ENCODE data around the gene SORCS2.

SORCS2 gene

DNA sequence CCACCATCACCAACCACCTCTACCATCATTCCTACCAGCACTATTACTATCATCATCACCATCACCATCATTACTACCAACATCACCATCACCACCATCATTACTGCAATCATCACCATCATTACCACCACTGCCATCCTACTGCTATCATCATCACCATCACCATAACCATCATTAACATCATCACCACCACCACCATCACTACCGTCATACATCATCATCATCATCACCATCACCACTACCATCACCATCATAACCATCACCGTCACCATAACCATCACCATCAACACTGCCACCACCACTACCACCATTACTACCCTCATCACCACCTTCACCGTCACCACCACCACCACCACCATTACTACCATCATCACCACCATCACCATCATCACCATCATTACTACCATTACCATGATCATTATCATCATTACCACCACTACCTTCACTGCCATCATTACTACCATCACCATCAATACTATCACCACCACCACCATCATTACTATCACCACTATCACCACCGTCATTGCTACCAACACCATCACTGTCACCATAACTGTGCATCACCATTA lies 170.6 kb downstream of the SORCS2 start:
- Histone ChIP-seq H3K9ac (ENCODE audit: low read depth, low read length) (no peak overlapping the region), H3K9me3 (ENCODE audit: control insufficient read depth, insufficient read depth, low read length) (no peaks in the 10 kb centered on the region), H3K4me1 (ENCODE audit: insufficient read depth, low read length) (0 out of 2 replicates have a peak, but pooled peaks cover 2% of the 10 kb centered on the region), H3K36me3 (ENCODE audit: insufficient read depth, low read length) (no peaks in the 10 kb centered on the region)

DNA sequence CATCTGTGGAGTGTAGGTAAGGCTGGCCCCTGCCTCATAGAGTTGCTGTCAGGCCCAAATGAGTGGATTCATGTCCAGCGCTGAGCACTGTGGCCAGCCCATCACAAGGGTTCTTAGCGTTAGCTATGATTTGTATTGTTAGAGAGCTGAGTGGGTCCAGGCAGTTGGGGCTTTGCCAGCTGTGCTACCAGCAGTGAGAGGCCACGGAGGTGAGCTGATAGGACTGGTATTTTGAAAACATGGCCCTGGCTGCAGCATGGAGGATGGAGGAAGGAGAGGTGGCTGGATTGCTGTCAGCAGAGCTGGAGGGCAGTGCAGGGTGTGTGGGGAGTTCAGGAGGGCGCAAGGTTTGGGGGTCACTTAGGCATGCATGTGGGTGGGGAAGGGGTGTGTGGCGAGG lies 172.6 kb downstream of the SORCS2 start:
- Histone ChIP-seq H3K4me1 (ENCODE audit: insufficient read depth, low read length) (0 out of 2 replicates have a peak, but pooled peaks cover 2% of the 10 kb centered on the region), H3K9ac (ENCODE audit: low read depth, low read length) (no peak overlapping the region), H3K9me3 (ENCODE audit: control insufficient read depth, insufficient read depth, low read length) (no peaks in the 10 kb centered on the region)

DNA sequence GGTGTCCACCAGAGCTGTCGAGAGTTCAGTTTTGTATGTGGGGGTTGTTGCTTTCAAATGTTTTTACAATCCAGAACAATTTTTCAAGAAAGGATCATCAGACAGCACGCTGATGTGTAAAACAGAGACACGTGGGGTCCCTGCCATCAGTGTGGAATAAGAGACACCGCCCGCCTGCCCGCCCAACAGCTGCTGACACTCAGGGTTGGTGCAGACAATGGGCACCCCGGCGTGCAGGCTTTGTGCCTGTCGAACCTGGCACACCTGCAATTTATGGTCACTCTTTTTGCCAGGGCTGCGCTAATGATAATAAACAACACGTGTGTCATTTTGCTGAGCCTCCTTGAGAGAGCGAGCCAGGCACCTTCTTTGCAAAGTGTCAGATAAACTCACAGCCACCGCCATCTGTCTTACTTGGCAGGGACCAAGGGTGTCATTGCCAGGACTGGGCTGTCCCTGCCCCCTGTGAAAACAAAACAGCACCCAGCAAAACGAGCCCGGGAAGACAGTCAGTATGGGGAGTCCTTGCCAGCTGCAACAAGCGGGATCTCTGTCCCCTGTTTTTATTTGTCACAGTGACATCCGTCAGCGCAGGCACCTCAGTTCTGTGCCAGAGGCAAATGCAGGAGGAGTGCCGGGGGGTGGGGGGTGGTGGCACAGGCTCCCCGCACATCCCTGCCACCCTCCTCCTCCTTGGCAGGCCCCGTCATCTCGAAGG lies 173.3 kb downstream of the SORCS2 start:
- no peaks in the 10 kb centered on the region for H3K9me3 ChIP-seq (ENCODE audit: control insufficient read depth, insufficient read depth, low read length)
- H3K4me1 ChIP-seq (ENCODE audit: insufficient read depth, low read length), result 0 out of 2 replicates have a peak, but pooled peaks cover 2% of the 10 kb centered on the region
- H3K9ac ChIP-seq (ENCODE audit: low read depth, low read length), result no peak overlapping the region
- H3K36me3 ChIP-seq (ENCODE audit: insufficient read depth, low read length), result no peaks in the 10 kb centered on the region

More for the DNA sequence above, 172.6 kb downstream of the SORCS2 start:
- H3K36me3 ChIP-seq (ENCODE audit: insufficient read depth, low read length), result no peaks in the 10 kb centered on the region

DNA sequence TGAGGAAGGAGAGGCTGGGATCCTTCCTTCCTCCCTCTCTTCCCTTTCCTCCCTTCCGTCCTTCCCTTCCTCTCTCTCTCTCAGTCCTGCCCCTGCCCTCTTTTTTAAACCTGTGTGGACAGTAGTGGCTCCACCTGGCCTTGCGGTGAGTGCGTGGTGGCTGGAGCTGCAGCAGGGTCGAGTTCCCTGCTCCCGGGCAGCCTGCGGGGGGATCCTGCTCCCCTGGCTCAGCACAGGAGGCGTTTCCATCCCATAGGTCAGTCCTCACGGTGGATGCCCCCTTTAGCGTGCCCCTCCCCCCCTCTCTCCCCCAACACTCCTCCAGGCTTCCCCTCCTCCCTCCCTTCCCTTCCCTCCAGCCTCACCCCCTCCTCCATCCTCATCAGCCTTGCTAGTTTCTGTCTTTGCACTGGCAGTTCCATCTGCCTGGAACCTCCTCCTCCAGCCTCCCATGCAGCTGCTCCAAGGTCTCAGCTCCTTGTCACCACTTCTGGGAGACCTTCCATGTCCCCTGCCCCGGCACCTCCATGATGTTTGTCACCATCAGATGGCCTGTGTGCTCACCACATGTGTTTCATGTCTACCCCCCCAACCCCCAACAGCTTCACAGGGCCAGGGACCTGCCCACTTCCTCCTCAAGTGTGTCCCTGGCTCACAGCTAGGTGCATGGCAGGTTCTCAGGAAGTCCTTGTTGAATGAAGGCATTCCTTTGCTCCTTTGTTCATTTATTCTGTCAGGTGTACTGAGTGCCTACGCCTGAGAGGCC lies 174.0 kb downstream of the SORCS2 start:
- H3K36me3 ChIP-seq (ENCODE audit: insufficient read depth, low read length), result no peaks in the 10 kb centered on the region
- H3K9ac ChIP-seq (ENCODE audit: low read depth, low read length), result no peak overlapping the region
- H3K9me3 ChIP-seq (ENCODE audit: control insufficient read depth, insufficient read depth, low read length), result no peaks in the 10 kb centered on the region
- 0 out of 2 replicates have a peak, but pooled peaks cover 2% of the 10 kb centered on the region for H3K4me1 ChIP-seq (ENCODE audit: insufficient read depth, low read length)

DNA sequence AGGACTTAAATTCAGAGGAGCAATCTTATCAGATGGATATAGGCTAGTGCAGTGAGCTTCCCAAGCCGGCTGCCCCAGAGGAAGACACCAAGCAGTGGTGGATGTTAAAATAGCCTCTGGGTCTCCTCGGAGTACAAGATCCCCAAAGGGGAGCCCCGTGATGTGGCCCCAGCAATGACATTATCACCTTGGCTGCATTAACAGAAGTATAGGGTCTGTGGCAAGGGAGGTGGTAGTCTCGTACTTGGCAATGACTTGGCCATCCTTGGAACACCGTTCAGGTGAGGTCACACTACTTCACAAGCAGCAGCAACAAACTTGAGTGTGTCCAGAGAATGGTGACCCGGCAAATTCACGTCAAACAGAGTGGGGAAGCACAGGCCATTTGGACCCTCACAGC lies 174.6 kb downstream of the SORCS2 start:
- Histone ChIP-seq H3K36me3 (ENCODE audit: insufficient read depth, low read length) (no peaks in the 10 kb centered on the region), H3K9ac (ENCODE audit: low read depth, low read length) (no peak overlapping the region), H3K4me1 (ENCODE audit: insufficient read depth, low read length) (0 out of 2 replicates have a peak, but pooled peaks cover 2% of the 10 kb centered on the region), H3K9me3 (ENCODE audit: control insufficient read depth, insufficient read depth, low read length) (no peaks in the 10 kb centered on the region)

DNA sequence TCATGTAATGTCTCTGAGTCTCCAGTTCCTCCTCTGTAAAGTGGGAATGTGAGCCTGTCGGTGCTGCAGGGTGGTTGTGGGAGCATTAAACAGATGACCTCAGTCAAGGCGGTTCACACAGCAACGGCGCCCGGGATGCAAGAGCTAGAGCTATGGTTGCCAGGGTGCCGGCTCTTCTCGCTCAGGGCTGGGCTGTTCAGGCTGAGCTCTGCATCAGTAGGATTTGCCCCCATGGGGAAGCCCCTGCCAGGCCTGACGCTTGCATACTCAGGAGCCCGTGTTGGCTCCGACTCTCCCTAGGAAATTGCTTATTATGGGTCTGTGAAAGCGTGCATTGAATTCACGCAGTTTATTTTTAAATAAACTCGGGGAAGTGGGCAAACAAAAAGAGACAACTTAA lies 175.1 kb downstream of the SORCS2 start:
- Histone ChIP-seq H3K9ac (ENCODE audit: low read depth, low read length) (no peak overlapping the region), H3K4me1 (ENCODE audit: insufficient read depth, low read length) (0 out of 2 replicates have a peak, but pooled peaks cover 2% of the 10 kb centered on the region), H3K36me3 (ENCODE audit: insufficient read depth, low read length) (no peaks in the 10 kb centered on the region), H3K9me3 (ENCODE audit: control insufficient read depth, insufficient read depth, low read length) (no peaks in the 10 kb centered on the region)

DNA sequence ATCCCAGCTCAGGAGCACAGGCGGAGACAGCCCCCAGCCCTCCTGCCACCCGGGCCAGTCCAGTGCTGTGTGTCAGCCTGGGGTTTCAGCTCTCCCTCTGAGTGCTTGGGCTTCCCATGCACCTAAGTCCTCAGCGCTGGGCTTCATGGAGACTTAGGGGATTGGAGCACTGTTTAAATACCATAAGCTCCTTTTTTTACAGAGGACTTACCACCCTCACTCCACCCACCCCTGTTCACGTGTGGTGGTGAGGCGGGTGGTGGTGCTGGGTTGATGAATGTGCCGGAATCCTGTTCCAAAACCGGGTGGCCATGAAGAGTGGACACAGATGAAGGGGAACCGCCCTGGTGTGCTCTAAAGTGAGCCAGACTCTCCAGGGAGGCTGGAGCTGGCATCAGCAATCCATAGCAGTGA lies 175.5 kb downstream of the SORCS2 start:
- Histone ChIP-seq H3K4me1 (ENCODE audit: insufficient read depth, low read length) (0 out of 2 replicates have a peak, but pooled peaks cover 2% of the 10 kb centered on the region), H3K9ac (ENCODE audit: low read depth, low read length) (no peak overlapping the region), H3K9me3 (ENCODE audit: control insufficient read depth, insufficient read depth, low read length) (no peaks in the 10 kb centered on the region), H3K36me3 (ENCODE audit: insufficient read depth, low read length) (no peaks in the 10 kb centered on the region)

DNA sequence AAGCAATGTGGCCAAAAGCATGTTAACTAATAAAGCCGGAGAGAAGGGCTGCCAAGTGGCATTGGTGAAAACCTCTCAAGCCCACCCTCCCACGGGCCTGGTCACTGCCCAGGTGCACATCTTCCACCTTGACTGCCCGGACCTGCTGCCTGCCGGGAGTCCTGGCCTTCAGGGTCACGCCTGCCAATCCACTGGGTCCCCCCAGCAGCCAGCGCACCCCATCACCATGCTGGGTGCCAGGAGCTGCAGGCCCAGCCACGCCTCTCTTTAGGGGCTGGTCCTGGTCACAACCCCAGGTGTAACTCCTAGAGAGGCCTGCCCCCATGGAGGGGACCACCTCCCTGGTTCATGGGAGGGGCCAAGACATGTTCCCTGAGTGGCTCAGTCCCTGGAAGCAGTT lies 176.0 kb downstream of the SORCS2 start:
- Histone ChIP-seq H3K9me3 (ENCODE audit: control insufficient read depth, insufficient read depth, low read length) (no peaks in the 10 kb centered on the region), H3K9ac (ENCODE audit: low read depth, low read length) (no peak overlapping the region), H3K36me3 (ENCODE audit: insufficient read depth, low read length) (no peaks in the 10 kb centered on the region), H3K4me1 (ENCODE audit: insufficient read depth, low read length) (0 out of 2 replicates have a peak, but pooled peaks cover 2% of the 10 kb centered on the region)

DNA sequence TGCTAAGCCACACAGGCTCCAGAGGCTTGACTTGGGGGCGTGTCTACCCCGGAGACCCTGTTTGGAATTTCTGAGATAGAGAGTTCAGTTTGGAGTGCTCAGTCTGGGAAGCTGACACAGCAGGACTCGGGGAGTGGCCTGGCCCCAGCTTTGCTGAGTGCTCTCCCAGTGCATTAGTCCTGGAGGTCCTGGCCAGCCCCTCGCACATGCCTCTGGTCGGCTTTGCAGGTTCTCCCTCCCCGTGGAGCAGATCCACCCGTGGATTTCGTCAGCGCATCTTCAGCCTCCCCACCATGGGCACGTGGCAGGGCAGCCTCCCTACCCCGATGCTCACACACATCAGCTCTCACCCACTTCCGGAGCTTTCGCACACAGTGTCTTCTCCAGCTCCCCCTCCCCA lies 177.2 kb downstream of the SORCS2 start:
- H3K9ac ChIP-seq (ENCODE audit: low read depth, low read length), result no peak overlapping the region
- H3K9me3 ChIP-seq (ENCODE audit: control insufficient read depth, insufficient read depth, low read length), result no peaks in the 10 kb centered on the region
- 0 out of 2 replicates have a peak, but pooled peaks cover 2% of the 10 kb centered on the region for H3K4me1 ChIP-seq (ENCODE audit: insufficient read depth, low read length)
- H3K36me3 ChIP-seq (ENCODE audit: insufficient read depth, low read length), result no peaks in the 10 kb centered on the region

DNA sequence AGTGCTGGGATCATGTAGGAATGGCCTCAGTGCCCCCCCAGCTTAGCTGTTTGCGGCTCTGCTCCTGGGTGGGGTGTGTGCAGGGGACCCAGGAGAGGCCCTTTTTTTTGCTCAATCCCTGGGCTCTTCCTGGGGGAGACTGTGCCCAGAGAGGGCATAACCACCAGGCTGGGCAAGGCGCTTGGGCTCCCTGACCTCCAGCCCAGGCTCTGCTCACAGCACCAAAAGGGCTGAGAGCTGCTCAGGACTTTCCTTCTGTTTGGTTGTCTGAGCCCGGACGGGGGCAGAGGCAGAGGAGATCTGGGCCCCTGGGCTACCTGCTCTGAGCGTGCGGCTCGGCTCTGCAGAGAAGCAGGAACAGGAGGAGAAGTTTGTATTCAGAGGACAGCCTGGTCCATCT lies 177.7 kb downstream of the SORCS2 start:
- no peak overlapping the region for H3K9ac ChIP-seq (ENCODE audit: low read depth, low read length)

DNA sequence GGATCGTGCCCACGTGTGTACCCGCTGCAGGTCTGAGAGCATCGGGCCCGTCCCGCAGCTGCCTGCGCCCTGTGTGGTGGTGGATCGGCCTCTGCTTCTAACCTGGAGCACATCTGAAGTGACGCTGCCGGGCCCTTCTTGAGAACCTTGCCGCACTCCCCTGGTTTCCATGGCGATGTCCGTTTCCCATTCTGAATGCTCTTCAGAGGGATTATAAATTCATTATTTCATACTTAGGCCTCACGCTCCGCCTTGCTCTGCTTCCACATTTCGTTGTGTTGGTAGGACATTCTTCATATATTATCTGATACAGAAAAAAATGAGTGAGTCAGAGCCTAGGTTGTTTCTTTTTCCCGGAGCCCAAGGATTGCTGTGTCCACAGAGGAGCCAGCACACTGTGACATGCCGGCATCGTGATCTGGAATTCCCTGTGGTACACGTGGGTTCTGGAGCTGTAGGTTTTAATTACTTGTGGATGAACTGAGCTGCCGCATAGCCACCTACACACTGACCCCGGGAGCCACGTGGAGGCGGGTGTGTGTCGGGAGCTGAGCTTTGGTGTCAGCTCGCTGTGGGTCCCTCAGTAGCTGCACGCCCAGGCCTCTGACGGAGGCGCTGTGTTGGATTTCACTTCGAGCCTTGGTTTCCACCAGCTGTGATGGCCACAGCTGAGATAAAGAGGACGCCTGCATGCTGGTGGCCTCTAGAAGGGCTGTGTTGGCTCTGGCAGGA lies 179.0 kb downstream of the SORCS2 start:
- Histone ChIP-seq H3K9me3 (ENCODE audit: control insufficient read depth, insufficient read depth, low read length) (no peaks in the 10 kb centered on the region), H3K9ac (ENCODE audit: low read depth, low read length) (no peak overlapping the region), H3K4me1 (ENCODE audit: insufficient read depth, low read length) (0 out of 2 replicates have a peak, but pooled peaks cover 2% of the 10 kb centered on the region), H3K36me3 (ENCODE audit: insufficient read depth, low read length) (no peaks in the 10 kb centered on the region)

More for the DNA sequence above, 177.7 kb downstream of the SORCS2 start:
- Histone ChIP-seq H3K4me1 (ENCODE audit: insufficient read depth, low read length) (0 out of 2 replicates have a peak, but pooled peaks cover 2% of the 10 kb centered on the region), H3K9me3 (ENCODE audit: control insufficient read depth, insufficient read depth, low read length) (no peaks in the 10 kb centered on the region), H3K36me3 (ENCODE audit: insufficient read depth, low read length) (no peaks in the 10 kb centered on the region)

DNA sequence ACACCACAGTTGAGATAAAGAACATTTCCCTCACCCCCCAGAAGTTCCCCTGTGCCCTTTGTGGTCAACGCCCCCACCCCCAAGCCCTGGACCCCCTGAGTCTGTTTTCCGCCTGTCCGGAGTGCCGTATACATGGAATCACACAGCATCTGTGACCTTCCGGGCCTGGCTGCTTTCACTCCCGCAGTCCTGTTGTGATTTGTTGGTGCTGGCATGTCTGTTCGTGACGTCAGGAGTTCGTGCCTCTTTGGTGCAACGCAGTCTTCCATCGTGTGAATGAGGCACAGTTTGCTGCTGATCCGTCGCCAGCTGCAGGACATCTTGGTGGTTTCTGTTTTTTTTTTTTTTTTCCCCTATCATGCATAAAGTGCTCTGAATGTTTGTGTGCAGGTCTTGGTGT lies 180.3 kb downstream of the SORCS2 start:
- Histone ChIP-seq H3K4me1 (ENCODE audit: insufficient read depth, low read length) (no peaks in the 10 kb centered on the region), H3K9me3 (ENCODE audit: control insufficient read depth, insufficient read depth, low read length) (no peaks in the 10 kb centered on the region), H3K36me3 (ENCODE audit: insufficient read depth, low read length) (no peaks in the 10 kb centered on the region), H3K9ac (ENCODE audit: low read depth, low read length) (no peak overlapping the region)

DNA sequence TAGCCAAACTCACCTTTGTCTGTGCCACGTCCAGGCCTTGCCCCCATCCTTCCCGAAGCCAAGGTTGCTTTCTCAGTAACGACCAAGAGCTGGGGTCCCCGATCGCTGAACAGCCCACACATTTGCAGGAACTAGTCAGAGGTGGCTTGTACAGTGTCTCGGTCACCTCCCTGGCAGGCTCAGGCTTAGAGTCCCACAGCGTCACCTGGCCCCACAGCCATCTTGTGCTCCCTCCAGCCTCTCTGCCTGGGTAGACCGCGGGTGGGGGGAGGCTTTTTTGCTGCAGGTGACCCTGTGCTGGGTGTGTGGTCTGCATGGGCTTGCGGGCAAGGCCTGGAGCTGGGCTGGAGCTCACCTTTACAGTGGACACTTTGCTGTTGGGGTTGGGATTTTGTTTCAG lies 182.2 kb downstream of the SORCS2 start:
- Histone ChIP-seq H3K4me1 (ENCODE audit: insufficient read depth, low read length) (no peaks in the 10 kb centered on the region), H3K9me3 (ENCODE audit: control insufficient read depth, insufficient read depth, low read length) (no peaks in the 10 kb centered on the region), H3K36me3 (ENCODE audit: insufficient read depth, low read length) (no peaks in the 10 kb centered on the region), H3K9ac (ENCODE audit: low read depth, low read length) (no peak overlapping the region)

DNA sequence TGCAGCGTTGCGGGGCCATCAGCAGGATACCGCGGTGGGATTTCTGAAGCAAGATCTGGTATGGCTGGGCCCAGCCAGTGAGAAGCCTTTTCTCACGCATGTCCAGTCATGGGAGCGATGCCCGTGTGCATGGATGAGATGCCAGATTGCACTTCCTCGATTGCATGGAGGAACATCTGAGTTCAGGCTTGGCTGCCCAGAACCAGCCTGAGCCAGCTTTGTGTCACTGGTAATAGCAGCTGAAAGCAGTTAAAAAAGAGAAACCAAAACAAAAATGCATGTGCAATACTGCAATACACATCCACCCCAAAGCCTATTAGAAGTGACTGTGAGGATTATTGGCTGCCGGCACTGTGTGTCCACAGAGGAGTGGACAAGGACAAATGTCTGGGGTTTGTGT lies 183.1 kb downstream of the SORCS2 start:
- H3K4me1 ChIP-seq (ENCODE audit: insufficient read depth, low read length), result no peaks in the 10 kb centered on the region
- no peaks in the 10 kb centered on the region for H3K36me3 ChIP-seq (ENCODE audit: insufficient read depth, low read length)
- H3K9me3 ChIP-seq (ENCODE audit: control insufficient read depth, insufficient read depth, low read length), result no peaks in the 10 kb centered on the region
- no peak overlapping the region for H3K9ac ChIP-seq (ENCODE audit: low read depth, low read length)
